Glomerular endothelial cell (primary cell): Measurements from ENCODE around the gene XPC. TPM values are rescaled to one million over a fixed set of nuclear protein-coding genes. Genes with fewer than 3 reads are reported as not detected.
"Not testable (repeated sequence)": the region's sequence is repeated elsewhere in the genome, so short reads cannot be mapped to it uniquely, and the experiment has no call there.

Source experiments
- DNase-seq: peaks from one replicate; pipeline ENCODE4 v3.0.0-alpha.2; 2011; ENCODE audit warnings: low read depth, low spot score; ENCODE audit errors: extremely low read depth
- total RNA-seq: library from RNA; depleted of rRNA; stranded (reverse); fragments of >200 nt; gene quantifications from 2 replicates; pipeline ENCODE4 v1.2.3, GENCODE V29; 2015

XPC gene
- 50.4 and 56.7 TPM in 2 replicates for total RNA-seq

- DNase-seq: peak; percentile 98
Measured at GRCh38 chr3:14178247-14179113, at the start of gene XPC, which contains the start of gene LSM3. Gene XPC, minus strand, starts transcription at chr3:14178601. Its CDS starts 33 bp downstream, at chr3:14178568. Gene LSM3, plus strand, starts transcription at chr3:14178817. Its CDS starts 44 bp downstream, at chr3:14178861.

GRCh38 chr3:14227856-14228255 lies 49.5 kb upstream of the XPC start:
- no peak for DNase-seq

GRCh38 chr3:14226351-14226750 lies 48.0 kb upstream of the XPC start:
- not testable (repeated sequence) for DNase-seq

- no peak for DNase-seq
Measured at GRCh38 chr3:14225421-14225820, 47.0 kb upstream of the XPC start.

- no peak for DNase-seq
Measured at GRCh38 chr3:14224895-14225294, 46.5 kb upstream of the XPC start.

GRCh38 chr3:14223595-14223994 lies 45.2 kb upstream of the XPC start:
- DNase-seq: no peak

- no peak for DNase-seq
Measured at GRCh38 chr3:14222900-14223594, 44.6 kb upstream of the XPC start.

GRCh38 chr3:14222457-14222856 lies 44.1 kb upstream of the XPC start:
- DNase-seq: no peak

- no peak for DNase-seq
Measured at GRCh38 chr3:14221902-14222301, 43.5 kb upstream of the XPC start.

- no peak for DNase-seq
Measured at GRCh38 chr3:14220933-14221332, 42.5 kb upstream of the XPC start.

- no peak for DNase-seq
Measured at GRCh38 chr3:14218355-14218754, 40.0 kb upstream of the XPC start.

- DNase-seq: no peak
Measured at GRCh38 chr3:14216257-14217048, 38.1 kb upstream of the XPC start.

GRCh38 chr3:14214764-14215163 lies 36.4 kb upstream of the XPC start:
- DNase-seq: no peak

GRCh38 chr3:14213066-14213774 lies 34.8 kb upstream of the XPC start:
- DNase-seq: no peak

- no peak for DNase-seq
Measured at GRCh38 chr3:14212032-14212431, 33.6 kb upstream of the XPC start.

- DNase-seq: no peak
Measured at GRCh38 chr3:14211621-14212020, 33.2 kb upstream of the XPC start.

GRCh38 chr3:14210843-14211594 lies 32.6 kb upstream of the XPC start:
- no peak for DNase-seq

GRCh38 chr3:14210290-14210688 lies 31.9 kb upstream of the XPC start:
- no peak for DNase-seq

- no peak for DNase-seq
Measured at GRCh38 chr3:14209581-14210289, 31.3 kb upstream of the XPC start.
